RCC 7860 (cell line): Measurements from ENCODE around the gene ZNF699.
"Not testable (repeated sequence)": the region's sequence is repeated elsewhere in the genome, so short reads cannot be mapped to it uniquely, and the experiment has no call there.

ENCODE experiments used
- DNase-seq: peaks from one replicate; pipeline ENCODE4 v3.0.0-alpha.2; 2015; ENCODE audit warnings: low spot score
- FAIRE-seq: peaks from 2 replicates; lab custom pipeline; 2012; peaks lifted over from hg19 to GRCh38; lab: Jason Lieb, UNC

The ZNF699 gene

GRCh38 chr19:9289231-9289884 is 20.3 kb downstream of the ZNF699 start:
- no peak for FAIRE-seq
- DNase-seq = no peak

GRCh38 chr19:9283485-9283884 is 26.2 kb downstream of the ZNF699 start:
- not testable (repeated sequence) for FAIRE-seq, DNase-seq

DNA sequence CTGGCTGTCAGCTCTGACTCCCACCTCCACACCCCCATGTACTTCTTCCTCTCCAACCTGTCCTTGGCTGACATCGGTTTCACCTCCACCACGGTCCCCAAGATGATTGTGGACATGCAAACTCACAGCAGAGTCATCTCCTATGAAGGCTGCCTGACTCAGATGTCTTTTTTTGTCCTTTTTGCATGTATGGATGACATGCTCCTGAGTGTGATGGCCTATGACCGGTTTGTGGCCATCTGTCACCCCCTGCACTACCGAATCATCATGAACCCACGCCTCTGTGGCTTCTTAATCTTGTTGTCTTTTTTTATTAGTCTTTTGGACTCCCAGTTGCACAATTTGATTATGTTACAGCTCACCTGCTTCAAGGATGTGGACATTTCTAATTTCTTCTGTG is 58.4 kb downstream of the ZNF699 start:
- DNase-seq (no peak), FAIRE-seq (no peak)

DNA sequence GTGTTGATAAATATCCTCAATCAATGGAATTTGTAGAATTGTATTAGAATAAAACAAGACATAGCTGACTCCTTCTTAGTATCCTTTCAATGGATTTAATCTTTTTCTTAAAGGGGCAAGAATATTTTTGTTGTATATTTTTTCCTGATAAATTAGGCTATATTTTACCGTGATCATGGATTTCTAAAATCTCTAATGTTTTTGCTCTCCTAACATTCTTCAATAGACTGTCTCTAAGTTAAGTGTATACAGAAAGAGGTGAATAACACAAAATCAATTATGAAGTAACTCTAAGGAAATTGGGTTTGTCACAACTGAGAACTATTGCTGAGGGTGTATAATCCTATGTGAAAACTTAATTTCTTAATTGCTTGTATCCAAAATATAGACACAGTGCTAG is 59.0 kb downstream of the ZNF699 start, which contains the start of gene OR7E24:
TSS of gene OR7E24 (plus strand) at position 301 of the 400 bp plus-strand sequence. CDS start 114 bp downstream, outside the sequence.
- DNase-seq (no peak), FAIRE-seq (no peak)
